Epidermal melanocyte (primary cell): ENCODE results near the gene OSBPL10.
A peak's percentile ranks its signal among the peaks of the same experiment; 100 is the strongest.
"Not testable (repeated sequence)": the region's sequence is repeated elsewhere in the genome, so short reads cannot be mapped to it uniquely, and the experiment has no call there.

Experiments
- DNase-seq: peaks from one replicate; pipeline ENCODE4 v3.0.0; 2011; ENCODE audit warnings: low spot score; ENCODE audit not compliant: insufficient read length

The OSBPL10 gene

GRCh38 chr3:31993843-31994242, 12.8 kb upstream of the OSBPL10 start:
- DNase-seq = no peak

DNA sequence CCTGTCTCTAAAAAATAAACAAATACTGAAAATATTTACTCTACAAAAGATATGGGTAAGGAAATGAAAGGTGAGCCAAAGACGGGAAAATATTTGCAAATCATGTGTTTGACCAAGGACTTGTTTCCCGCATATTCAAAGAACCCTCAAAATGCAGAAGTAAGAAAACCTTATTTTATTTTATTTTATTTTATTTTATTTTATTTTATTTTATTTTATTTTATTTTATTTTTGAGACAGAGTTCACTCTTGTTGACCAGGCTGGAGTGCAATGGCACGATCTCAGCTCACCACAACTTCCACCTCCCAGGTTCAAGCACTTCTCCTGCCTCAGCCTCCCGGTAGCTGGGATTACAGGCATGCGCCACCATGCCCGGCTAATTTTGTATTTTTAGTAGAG, 11.9 kb upstream of the OSBPL10 start:
- DNase-seq = not testable (repeated sequence)

- no peak for DNase-seq
Measured at GRCh38 chr3:31988271-31988670, 7.2 kb upstream of the OSBPL10 start.

DNA sequence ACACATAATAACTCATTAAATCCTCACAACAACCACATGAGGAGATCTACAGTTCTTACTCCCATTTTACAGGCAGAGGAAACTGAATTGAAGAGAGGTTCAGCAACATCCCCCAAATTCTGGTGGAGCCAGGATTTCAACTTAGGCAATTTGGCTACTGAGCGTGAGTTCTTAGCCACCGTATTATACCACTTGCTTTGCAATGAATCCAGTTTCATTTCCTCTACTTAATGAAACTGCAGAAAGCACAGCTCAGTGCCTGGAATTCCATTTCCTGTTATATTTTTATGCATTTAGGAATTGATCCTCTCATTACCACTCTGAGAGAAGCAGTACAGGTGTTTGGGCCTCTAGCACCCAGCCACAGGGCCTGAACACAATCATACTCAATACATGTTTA, 4.8 kb upstream of the OSBPL10 start:
- no peak for DNase-seq

- no peak for DNase-seq
Measured at GRCh38 chr3:31984321-31984720, 3.3 kb upstream of the OSBPL10 start.

DNA sequence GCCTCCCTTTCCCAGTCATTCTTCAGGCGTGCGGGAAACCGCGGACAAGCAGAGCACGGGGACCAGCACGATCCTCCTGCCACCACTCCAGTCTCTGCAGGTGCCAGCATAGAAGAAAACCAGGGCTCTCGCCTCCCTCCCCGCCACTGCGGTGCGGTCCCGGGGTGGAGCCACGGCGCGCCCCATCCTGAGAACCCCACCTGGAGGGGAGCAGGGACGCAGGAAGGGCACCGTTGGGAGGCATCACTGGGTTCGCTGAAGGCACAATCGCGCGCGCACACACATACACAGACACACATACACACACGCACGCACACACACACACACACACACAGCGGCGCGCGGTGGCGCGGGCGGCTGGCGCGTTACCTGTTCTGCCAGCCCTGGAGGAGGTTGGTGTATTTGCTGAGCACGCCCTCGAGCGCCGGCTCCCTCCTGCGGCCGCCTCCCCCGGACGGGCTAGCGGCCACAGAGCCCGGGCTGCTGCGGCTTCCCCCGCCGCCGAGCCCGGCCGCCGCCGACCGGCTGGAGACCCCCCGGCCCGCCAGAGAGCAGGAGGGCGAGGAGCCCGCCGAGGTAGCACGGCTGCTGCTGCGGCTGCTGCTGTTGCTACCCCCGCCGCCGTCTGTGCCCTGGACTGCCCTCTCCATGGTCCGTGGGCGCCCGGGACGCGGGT, 394 bp downstream of the OSBPL10 start:
- DNase-seq = no peak

DNA sequence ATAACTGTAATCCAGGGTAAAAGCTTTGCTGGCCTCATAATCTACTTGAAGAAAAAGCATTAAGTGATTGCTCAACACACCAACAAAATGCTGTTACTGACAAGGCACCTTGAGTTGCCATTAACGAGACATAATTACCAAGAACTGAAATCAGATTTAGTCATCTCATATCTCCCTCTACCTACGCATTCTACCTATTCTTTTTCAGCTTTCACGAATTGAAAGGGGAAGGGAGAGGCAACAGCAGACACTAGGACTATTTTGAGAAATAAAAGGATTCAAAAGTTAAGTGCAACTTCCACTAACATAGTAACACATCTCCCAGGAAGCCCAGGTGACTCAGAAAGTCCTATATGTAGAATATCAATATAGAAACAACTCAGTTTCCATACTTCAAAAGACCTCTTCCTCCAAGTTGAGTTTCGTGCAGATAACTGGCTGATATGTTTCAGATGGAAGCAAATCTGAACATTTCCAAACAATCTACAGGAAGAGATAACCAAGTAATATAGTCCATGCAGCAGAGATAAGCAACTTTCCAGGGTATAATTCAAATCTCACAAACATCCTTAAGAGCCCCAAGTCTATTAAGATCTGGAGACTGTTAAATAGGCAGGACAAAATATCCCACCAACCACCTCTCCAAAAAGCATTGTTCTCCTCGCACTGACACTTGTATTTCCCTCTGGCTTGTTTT, 1.9 kb downstream of the OSBPL10 start:
- DNase-seq = no peak

- no peak for DNase-seq
Measured at GRCh38 chr3:31978553-31978952, 2.5 kb downstream of the OSBPL10 start.

DNA sequence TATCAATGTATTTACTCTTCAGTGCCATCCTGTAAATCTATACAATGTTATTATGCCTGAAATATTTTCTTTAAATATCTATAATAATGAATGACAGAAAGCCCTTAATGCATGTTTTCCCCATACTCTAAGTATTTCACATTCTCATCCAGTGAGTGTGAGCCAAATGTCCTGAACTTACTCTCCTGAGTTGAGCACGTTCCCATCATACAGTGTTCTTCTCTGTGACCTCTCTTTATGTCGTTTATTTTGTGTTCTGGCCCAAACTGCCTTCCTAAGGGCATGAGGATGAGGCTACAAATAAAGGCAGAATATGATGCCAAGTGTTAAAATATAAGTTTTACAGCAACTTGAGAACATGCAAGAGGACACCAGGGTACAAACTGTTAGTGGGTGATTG, 3.3 kb downstream of the OSBPL10 start:
- no peak for DNase-seq

DNA sequence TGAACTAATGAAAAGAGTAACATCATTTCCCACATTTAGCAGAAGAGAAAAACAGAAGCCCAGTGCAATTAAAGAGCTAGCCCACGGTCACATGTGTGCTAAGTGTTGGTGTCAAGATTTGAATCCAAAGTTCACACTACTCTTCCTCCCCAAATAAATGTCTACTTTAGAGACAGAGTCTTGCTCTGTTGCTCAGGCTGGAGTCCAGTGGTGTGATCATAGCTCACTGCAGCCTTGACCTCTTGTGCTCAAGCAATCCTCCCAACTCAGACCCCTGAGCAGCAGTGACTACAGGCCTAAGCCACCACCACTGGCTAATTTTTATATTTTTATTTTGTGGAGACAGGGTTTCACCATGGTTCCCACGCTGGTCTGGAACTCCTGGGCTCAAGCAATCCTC, 4.8 kb downstream of the OSBPL10 start:
- no peak for DNase-seq

DNA sequence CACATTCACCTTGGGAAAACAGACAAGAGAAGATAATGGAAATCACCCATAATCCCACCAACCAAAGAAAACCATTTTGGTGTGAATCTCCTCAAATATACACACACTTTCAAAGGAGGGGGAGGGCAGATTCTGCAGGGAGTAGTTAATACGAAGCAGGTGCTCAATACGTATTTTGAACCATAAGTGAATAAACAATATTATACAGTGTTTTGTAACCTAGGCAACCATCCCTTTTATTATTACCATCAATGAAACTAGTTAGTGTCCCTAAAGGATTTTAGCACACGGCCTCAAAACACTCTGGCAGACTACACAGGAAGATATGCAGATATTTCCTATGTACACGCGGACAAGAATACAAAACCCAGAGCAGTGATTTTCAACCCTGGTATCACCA, 6.1 kb downstream of the OSBPL10 start:
- DNase-seq = no peak

GRCh38 chr3:31974471-31974870, 6.6 kb downstream of the OSBPL10 start:
- DNase-seq = no peak

- DNase-seq = no peak
Measured at GRCh38 chr3:31973837-31974236, 7.2 kb downstream of the OSBPL10 start.

- no peak for DNase-seq
Measured at GRCh38 chr3:31973081-31973480, 8.0 kb downstream of the OSBPL10 start.

GRCh38 chr3:31971607-31972006, 9.5 kb downstream of the OSBPL10 start:
- no peak for DNase-seq

GRCh38 chr3:31968927-31969418, 12.1 kb downstream of the OSBPL10 start:
- peak; percentile 78 for DNase-seq

- no peak for DNase-seq
Measured at GRCh38 chr3:31968369-31968926, 12.6 kb downstream of the OSBPL10 start.

DNA sequence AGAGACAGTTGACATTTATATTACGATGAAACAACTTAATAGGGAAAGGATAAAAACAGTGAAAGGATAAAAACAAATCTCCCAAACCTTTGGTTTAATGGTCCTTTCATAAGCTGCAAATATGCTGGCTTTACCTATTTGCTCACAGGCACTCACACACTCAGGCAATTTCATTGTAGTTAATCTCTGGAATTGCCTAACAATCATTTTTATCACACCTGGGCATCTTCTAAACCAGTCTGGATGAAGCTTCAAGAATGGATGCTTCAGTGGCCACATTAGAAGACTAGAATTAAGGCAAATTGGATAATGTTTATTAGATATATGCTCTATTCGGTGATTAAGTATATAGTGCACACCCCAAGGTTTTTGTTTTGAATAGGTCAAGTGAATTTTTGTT, 13.5 kb downstream of the OSBPL10 start:
- no peak for DNase-seq

DNA sequence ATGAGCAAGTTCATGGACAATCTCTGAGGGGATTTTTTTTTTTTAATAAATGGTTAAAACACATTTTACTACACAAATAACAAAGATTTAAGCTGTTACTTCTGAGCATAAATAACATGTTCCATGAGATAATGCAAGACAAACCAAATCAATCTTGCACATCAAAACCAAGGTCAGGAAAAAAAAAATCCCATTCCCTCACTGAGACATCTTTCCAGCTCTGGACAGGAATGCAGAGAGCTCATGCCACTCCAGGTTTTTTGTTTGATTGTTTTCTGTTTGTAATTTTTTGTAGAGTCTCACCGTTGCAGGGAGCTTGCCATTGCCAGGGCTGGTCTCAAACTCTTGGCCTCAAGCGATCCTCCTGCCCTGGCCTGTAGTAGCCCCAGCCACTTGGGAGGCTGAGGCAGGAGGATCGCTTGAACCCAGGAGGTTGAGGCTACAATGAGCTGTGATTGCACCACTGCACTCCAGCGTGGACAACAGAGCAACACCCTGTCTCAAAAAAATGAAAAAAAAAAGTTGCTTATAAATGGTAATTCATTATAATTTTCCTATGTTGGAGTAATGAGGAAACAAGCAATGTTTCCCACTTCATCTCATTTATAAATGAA, 14.0 kb downstream of the OSBPL10 start:
- DNase-seq = no peak

- no peak for DNase-seq
Measured at GRCh38 chr3:31962801-31963205, 18.3 kb downstream of the OSBPL10 start.

DNA sequence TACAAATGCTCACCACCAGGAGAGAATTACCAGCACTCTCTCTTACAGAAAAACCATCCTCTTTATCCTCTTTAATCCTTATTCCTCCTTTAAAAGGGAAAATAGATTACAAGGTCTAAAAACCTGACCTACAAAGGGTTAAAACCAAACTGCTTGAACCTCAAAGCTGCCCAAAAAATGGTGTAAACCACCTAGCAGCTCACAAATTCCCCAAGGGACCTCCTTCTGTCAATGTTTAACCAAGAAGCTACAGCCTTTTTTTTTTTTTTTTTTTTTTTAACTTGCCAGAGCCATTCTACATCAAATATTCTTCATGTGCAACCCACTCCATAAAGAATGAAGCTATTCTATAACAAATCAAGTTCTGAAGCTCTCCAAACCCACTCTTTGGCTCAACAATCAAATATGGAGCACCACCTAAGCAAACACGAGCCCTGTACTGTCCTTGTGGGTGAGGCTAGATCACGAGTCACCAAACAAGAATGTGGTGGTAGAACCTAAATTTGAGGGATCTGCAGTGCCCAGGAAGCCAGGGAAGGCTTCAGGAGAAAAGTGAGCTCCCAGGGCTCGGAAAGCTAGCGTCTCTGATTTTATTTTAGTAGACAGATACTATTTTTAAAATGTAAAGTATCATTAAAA, 20.1 kb downstream of the OSBPL10 start:
- no peak for DNase-seq
